GM11168 (cell line): ENCODE measurements around the gene NOTUM.

ENCODE experiments used
- in situ Hi-C: fragments of 300-500 bp; cut with MboI; formaldehyde crosslinking; loops from one replicate; pipeline ENCODE4 v1.12.0; 2022; ENCODE audit warnings: low sequenced_read_pairs; ENCODE audit not compliant: unreplicated experiment

The NOTUM gene

GRCh38 chr17:81980122-81980521, 19.1 kb upstream of the NOTUM start:
- in situ Hi-C loops, result no loop called here

GRCh38 chr17:81978524-81979298, 17.7 kb upstream of the NOTUM start:
- in situ Hi-C loops, result no loop called here

GRCh38 chr17:81977211-81977808, 16.3 kb upstream of the NOTUM start, which contains the start of gene ASPSCR1:
Gene ASPSCR1 (plus strand): TSS chr17:81977629. CDS start chr17:81977647, 18 bp downstream.
- in situ Hi-C loops, result no loop called here

GRCh38 chr17:81976332-81977210, 15.6 kb upstream of the NOTUM start:
- in situ Hi-C loops, result no loop called here

GRCh38 chr17:81973432-81973831, 12.4 kb upstream of the NOTUM start:
- in situ Hi-C loops, result no loop called here

- in situ Hi-C loops, result no loop called here
Measured at GRCh38 chr17:81968850-81969812, 8.1 kb upstream of the NOTUM start.

GRCh38 chr17:81968396-81968745, 7.4 kb upstream of the NOTUM start:
- in situ Hi-C loops, result no loop called here

- in situ Hi-C loops, result no loop called here
Measured at GRCh38 chr17:81967533-81968395, 6.8 kb upstream of the NOTUM start.

GRCh38 chr17:81967244-81967532, 6.2 kb upstream of the NOTUM start:
- in situ Hi-C loops, result no loop called here

- in situ Hi-C loops, result no loop called here
Measured at GRCh38 chr17:81966343-81967243, 5.6 kb upstream of the NOTUM start.

- in situ Hi-C loops, result no loop called here
Measured at GRCh38 chr17:81964081-81964849, 3.3 kb upstream of the NOTUM start.

- in situ Hi-C loops, result no loop called here
Measured at GRCh38 chr17:81962499-81963441, 1.8 kb upstream of the NOTUM start.

GRCh38 chr17:81961521-81962498, 823 bp upstream of the NOTUM start:
- in situ Hi-C loops, result no loop called here

GRCh38 chr17:81960130-81960958, 643 bp downstream of the NOTUM start:
- in situ Hi-C loops, result no loop called here
